GM12878 (cell line): ENCODE measurements around the gene RTEL1.

Experiments used
- BHLHE40 ChIP-seq, 2 experiments: fragments of 450-650 bp in 1 of 2; IDR thresholded peaks; 2 replicates each; pipeline ENCODE4 v1.6.1; 2011 to 2017; ENCODE audit warnings: low read depth in 2 of 2, borderline replicate concordance in 1 of 2, improper control_type of control experiment in 1 of 2, low read length in 1 of 2, mild to moderate bottlenecking in 1 of 2
- EZH2 ChIP-seq: IDR thresholded peaks from 2 replicates; pipeline ENCODE4 v1.6.1; 2012; ENCODE audit warnings: low read depth, mild to moderate bottlenecking, control low read depth, inconsistent platforms, low read length, borderline replicate concordance; ENCODE audit not compliant: control insufficient read depth
- MAX ChIP-seq: IDR thresholded peaks from 2 replicates; pipeline ENCODE4 v1.6.1; 2012; ENCODE audit warnings: low read depth, low read length, improper control_type of control experiment
- NFIC ChIP-seq: IDR thresholded peaks from 2 replicates; pipeline ENCODE4 v1.6.1; 2012; ENCODE audit warnings: low read depth, mild to moderate bottlenecking, inconsistent platforms, low read length, moderate library complexity
- SIN3A ChIP-seq: IDR thresholded peaks from 2 replicates; pipeline ENCODE4 v1.6.1; 2012; ENCODE audit warnings: low read depth, low read length, improper control_type of control experiment
- SMC3 ChIP-seq: IDR thresholded peaks from 2 replicates; pipeline ENCODE4 v1.6.1; 2011; ENCODE audit warnings: low read length, improper control_type of control experiment, borderline replicate concordance
- TF ChIP-seq, protein P1 (sequence below): IDR thresholded peaks from 2 replicates; pipeline ENCODE4 v1.6.1; 2012; ENCODE audit warnings: mild to moderate bottlenecking, low read depth, low read length
- TF ChIP-seq, protein P2 (sequence below), 3 experiments: IDR thresholded peaks in 2 of 3; conservative IDR thresholded peaks in 1 of 3; 2 replicates each; pipeline ENCODE4 v1.5.1; 2011; ENCODE audit warnings: low read depth in 3 of 3, low read length in 3 of 3, mild to moderate bottlenecking in 3 of 3, control low read depth in 2 of 3, moderate library complexity in 2 of 3, inconsistent platforms in 1 of 3, mixed read lengths in 1 of 3; ENCODE audit not compliant: control insufficient read depth in 2 of 3, insufficient read depth in 1 of 3; ENCODE audit errors: extremely low read depth in 1 of 3
- TF ChIP-seq, protein P3 (sequence below): IDR thresholded peaks from 2 replicates; pipeline ENCODE4 v1.6.1; 2011; ENCODE audit warnings: low read depth, low read length, improper control_type of control experiment, borderline replicate concordance
- TF ChIP-seq, protein P4 (sequence below): fragments of 450-650 bp; IDR thresholded peaks from 2 replicates; pipeline ENCODE4 v1.6.1; 2016; ENCODE audit warnings: mild to moderate bottlenecking

DNA sequence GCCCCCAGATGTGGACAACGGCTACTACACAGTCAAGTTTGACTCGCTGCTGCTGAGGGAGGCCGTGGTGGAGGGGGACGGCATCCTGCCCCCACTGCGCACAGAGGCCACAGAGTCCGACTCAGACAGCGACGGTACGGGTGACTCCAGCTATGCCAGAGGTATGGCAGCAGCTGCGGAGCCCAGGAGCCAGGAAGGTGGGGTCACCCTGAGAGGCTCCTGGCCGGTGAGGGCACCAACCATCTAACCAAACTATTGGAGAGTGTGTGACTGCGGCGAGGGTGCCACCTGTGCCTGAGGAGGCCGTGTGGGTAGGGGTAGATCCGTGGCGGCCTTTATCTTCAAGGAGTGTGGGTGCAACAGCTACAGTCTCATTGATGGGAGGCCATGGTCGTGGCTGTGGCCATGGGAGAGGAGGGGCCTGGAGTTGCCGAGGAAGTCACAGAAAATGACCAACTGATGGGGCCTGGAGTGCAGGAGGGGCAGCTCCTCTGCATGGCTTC is 75.5 kb downstream of the RTEL1 start:
- TF ChIP-seq, protein P1, sequence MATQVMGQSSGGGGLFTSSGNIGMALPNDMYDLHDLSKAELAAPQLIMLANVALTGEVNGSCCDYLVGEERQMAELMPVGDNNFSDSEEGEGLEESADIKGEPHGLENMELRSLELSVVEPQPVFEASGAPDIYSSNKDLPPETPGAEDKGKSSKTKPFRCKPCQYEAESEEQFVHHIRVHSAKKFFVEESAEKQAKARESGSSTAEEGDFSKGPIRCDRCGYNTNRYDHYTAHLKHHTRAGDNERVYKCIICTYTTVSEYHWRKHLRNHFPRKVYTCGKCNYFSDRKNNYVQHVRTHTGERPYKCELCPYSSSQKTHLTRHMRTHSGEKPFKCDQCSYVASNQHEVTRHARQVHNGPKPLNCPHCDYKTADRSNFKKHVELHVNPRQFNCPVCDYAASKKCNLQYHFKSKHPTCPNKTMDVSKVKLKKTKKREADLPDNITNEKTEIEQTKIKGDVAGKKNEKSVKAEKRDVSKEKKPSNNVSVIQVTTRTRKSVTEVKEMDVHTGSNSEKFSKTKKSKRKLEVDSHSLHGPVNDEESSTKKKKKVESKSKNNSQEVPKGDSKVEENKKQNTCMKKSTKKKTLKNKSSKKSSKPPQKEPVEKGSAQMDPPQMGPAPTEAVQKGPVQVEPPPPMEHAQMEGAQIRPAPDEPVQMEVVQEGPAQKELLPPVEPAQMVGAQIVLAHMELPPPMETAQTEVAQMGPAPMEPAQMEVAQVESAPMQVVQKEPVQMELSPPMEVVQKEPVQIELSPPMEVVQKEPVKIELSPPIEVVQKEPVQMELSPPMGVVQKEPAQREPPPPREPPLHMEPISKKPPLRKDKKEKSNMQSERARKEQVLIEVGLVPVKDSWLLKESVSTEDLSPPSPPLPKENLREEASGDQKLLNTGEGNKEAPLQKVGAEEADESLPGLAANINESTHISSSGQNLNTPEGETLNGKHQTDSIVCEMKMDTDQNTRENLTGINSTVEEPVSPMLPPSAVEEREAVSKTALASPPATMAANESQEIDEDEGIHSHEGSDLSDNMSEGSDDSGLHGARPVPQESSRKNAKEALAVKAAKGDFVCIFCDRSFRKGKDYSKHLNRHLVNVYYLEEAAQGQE = no peak
- TF ChIP-seq, protein P2, sequence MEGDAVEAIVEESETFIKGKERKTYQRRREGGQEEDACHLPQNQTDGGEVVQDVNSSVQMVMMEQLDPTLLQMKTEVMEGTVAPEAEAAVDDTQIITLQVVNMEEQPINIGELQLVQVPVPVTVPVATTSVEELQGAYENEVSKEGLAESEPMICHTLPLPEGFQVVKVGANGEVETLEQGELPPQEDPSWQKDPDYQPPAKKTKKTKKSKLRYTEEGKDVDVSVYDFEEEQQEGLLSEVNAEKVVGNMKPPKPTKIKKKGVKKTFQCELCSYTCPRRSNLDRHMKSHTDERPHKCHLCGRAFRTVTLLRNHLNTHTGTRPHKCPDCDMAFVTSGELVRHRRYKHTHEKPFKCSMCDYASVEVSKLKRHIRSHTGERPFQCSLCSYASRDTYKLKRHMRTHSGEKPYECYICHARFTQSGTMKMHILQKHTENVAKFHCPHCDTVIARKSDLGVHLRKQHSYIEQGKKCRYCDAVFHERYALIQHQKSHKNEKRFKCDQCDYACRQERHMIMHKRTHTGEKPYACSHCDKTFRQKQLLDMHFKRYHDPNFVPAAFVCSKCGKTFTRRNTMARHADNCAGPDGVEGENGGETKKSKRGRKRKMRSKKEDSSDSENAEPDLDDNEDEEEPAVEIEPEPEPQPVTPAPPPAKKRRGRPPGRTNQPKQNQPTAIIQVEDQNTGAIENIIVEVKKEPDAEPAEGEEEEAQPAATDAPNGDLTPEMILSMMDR (IDR thresholded peaks at IDR 0.05 in 2 of 3, conservative IDR thresholded peaks at IDR 0.05 in 1 of 3; ENCODE audit: control insufficient read depth in 2 of 3, extremely low read depth in 1 of 3, insufficient read depth in 1 of 3, low read depth in 3 of 3, low read length in 3 of 3) = no peak
- TF ChIP-seq SMC3 (no peak), EZH2 (no peak), NFIC (no peak), MAX (no peak), BHLHE40 (IDR thresholded peaks at IDR 0.05; ENCODE audit: borderline replicate concordance in 1 of 2, low read depth in 2 of 2, low read length in 1 of 2) (no peak), SIN3A (no peak)
- TF ChIP-seq, protein P3, sequence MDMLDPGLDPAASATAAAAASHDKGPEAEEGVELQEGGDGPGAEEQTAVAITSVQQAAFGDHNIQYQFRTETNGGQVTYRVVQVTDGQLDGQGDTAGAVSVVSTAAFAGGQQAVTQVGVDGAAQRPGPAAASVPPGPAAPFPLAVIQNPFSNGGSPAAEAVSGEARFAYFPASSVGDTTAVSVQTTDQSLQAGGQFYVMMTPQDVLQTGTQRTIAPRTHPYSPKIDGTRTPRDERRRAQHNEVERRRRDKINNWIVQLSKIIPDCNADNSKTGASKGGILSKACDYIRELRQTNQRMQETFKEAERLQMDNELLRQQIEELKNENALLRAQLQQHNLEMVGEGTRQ = no peak
- TF ChIP-seq, protein P4, sequence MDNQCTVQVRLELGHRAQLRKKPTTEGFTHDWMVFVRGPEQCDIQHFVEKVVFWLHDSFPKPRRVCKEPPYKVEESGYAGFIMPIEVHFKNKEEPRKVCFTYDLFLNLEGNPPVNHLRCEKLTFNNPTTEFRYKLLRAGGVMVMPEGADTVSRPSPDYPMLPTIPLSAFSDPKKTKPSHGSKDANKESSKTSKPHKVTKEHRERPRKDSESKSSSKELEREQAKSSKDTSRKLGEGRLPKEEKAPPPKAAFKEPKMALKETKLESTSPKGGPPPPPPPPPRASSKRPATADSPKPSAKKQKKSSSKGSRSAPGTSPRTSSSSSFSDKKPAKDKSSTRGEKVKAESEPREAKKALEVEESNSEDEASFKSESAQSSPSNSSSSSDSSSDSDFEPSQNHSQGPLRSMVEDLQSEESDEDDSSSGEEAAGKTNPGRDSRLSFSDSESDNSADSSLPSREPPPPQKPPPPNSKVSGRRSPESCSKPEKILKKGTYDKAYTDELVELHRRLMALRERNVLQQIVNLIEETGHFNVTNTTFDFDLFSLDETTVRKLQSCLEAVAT = no peak
